ENCODE measurements around the gene NEK1. TPM values are rescaled to one million over a fixed set of nuclear protein-coding genes. Genes with fewer than 3 reads are reported as not detected.

The NEK1 gene
- total and polyA plus RNA-seq, 2 experiments from 2014 or later: 9.3 to 19.5 TPM

GRCh38 chr4:169437299-169438047 is 174.9 kb downstream of the NEK1 start (continued):
- TF ChIP-seq, protein P1, sequence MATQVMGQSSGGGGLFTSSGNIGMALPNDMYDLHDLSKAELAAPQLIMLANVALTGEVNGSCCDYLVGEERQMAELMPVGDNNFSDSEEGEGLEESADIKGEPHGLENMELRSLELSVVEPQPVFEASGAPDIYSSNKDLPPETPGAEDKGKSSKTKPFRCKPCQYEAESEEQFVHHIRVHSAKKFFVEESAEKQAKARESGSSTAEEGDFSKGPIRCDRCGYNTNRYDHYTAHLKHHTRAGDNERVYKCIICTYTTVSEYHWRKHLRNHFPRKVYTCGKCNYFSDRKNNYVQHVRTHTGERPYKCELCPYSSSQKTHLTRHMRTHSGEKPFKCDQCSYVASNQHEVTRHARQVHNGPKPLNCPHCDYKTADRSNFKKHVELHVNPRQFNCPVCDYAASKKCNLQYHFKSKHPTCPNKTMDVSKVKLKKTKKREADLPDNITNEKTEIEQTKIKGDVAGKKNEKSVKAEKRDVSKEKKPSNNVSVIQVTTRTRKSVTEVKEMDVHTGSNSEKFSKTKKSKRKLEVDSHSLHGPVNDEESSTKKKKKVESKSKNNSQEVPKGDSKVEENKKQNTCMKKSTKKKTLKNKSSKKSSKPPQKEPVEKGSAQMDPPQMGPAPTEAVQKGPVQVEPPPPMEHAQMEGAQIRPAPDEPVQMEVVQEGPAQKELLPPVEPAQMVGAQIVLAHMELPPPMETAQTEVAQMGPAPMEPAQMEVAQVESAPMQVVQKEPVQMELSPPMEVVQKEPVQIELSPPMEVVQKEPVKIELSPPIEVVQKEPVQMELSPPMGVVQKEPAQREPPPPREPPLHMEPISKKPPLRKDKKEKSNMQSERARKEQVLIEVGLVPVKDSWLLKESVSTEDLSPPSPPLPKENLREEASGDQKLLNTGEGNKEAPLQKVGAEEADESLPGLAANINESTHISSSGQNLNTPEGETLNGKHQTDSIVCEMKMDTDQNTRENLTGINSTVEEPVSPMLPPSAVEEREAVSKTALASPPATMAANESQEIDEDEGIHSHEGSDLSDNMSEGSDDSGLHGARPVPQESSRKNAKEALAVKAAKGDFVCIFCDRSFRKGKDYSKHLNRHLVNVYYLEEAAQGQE (IDR thresholded peaks at IDR 0.05; ENCODE audit: unreplicated experiment): no peak
- TF ChIP-seq, protein P2, sequence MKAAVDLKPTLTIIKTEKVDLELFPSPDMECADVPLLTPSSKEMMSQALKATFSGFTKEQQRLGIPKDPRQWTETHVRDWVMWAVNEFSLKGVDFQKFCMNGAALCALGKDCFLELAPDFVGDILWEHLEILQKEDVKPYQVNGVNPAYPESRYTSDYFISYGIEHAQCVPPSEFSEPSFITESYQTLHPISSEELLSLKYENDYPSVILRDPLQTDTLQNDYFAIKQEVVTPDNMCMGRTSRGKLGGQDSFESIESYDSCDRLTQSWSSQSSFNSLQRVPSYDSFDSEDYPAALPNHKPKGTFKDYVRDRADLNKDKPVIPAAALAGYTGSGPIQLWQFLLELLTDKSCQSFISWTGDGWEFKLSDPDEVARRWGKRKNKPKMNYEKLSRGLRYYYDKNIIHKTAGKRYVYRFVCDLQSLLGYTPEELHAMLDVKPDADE (IDR thresholded peaks at IDR 0.05): no peak
- TF ChIP-seq JUNB (IDR thresholded peaks at IDR 0.05; ENCODE audit: unreplicated experiment): no peak

- H3K27ac Mint-ChIP-seq: no peak overlapping the region
- H3K27ac ChIP-seq (ENCODE audit: low read depth): no peak overlapping the region
- H3K27me3 ChIP-seq (ENCODE audit: insufficient read depth): no peaks in the 10 kb centered on the region
- no peaks in the 10 kb centered on the region for H4K20me1 ChIP-seq (replicated peaks; ENCODE audit: insufficient read depth)
- DNase-seq (ENCODE audit: low spot score) (no peak), ATAC-seq (no peak)
- H3K9me3 Mint-ChIP-seq: no peaks in the 10 kb centered on the region
- H3K4me3 Mint-ChIP-seq: no peak overlapping the region
- H3K4me3 ChIP-seq: no peak overlapping the region
- H3K9me2 ChIP-seq (ENCODE audit: insufficient read depth): no peaks in the 10 kb centered on the region
- no peaks in the 10 kb centered on the region for H3K4me1 ChIP-seq (ENCODE audit: insufficient read depth)
- H3K36me3 ChIP-seq (ENCODE audit: insufficient read depth): no peaks in the 10 kb centered on the region
- 0 out of 3 replicates have a peak, but pooled peaks cover 2% of the 10 kb centered on the region for H3K4me1 Mint-ChIP-seq
- no peaks in the 10 kb centered on the region for H3K79me2 ChIP-seq (replicated peaks; ENCODE audit: insufficient read depth)
- peaks cover 6% of the 10 kb centered on the region for H3K27me3 Mint-ChIP-seq (ENCODE audit: insufficient read depth, low read depth, poor library complexity)
- no peak overlapping the region for H3K4me2 ChIP-seq
- H3K36me3 Mint-ChIP-seq (ENCODE audit: low read depth): no peaks in the 10 kb centered on the region
- no peaks in the 10 kb centered on the region for H3F3A ChIP-seq (replicated peaks; ENCODE audit: low read depth)
- H2AFZ ChIP-seq: no peak overlapping the region
- TF ChIP-seq NANOG (IDR thresholded peaks at IDR 0.05; ENCODE audit: borderline replicate concordance): no peak
- TF ChIP-seq EZH2phosphoT487 (IDR thresholded peaks at IDR 0.05; ENCODE audit: unreplicated experiment): no peak
- no peak for TF ChIP-seq ZNF114 (CRISPR knock-in tag; IDR thresholded peaks at IDR 0.05)
- TF ChIP-seq EZH2 (IDR thresholded peaks at IDR 0.05; ENCODE audit: low read depth, unreplicated experiment): no peak
- no peak for TF ChIP-seq STAT1 (IDR thresholded peaks at IDR 0.05; ENCODE audit: unreplicated experiment)
- TF ChIP-seq, protein P3, sequence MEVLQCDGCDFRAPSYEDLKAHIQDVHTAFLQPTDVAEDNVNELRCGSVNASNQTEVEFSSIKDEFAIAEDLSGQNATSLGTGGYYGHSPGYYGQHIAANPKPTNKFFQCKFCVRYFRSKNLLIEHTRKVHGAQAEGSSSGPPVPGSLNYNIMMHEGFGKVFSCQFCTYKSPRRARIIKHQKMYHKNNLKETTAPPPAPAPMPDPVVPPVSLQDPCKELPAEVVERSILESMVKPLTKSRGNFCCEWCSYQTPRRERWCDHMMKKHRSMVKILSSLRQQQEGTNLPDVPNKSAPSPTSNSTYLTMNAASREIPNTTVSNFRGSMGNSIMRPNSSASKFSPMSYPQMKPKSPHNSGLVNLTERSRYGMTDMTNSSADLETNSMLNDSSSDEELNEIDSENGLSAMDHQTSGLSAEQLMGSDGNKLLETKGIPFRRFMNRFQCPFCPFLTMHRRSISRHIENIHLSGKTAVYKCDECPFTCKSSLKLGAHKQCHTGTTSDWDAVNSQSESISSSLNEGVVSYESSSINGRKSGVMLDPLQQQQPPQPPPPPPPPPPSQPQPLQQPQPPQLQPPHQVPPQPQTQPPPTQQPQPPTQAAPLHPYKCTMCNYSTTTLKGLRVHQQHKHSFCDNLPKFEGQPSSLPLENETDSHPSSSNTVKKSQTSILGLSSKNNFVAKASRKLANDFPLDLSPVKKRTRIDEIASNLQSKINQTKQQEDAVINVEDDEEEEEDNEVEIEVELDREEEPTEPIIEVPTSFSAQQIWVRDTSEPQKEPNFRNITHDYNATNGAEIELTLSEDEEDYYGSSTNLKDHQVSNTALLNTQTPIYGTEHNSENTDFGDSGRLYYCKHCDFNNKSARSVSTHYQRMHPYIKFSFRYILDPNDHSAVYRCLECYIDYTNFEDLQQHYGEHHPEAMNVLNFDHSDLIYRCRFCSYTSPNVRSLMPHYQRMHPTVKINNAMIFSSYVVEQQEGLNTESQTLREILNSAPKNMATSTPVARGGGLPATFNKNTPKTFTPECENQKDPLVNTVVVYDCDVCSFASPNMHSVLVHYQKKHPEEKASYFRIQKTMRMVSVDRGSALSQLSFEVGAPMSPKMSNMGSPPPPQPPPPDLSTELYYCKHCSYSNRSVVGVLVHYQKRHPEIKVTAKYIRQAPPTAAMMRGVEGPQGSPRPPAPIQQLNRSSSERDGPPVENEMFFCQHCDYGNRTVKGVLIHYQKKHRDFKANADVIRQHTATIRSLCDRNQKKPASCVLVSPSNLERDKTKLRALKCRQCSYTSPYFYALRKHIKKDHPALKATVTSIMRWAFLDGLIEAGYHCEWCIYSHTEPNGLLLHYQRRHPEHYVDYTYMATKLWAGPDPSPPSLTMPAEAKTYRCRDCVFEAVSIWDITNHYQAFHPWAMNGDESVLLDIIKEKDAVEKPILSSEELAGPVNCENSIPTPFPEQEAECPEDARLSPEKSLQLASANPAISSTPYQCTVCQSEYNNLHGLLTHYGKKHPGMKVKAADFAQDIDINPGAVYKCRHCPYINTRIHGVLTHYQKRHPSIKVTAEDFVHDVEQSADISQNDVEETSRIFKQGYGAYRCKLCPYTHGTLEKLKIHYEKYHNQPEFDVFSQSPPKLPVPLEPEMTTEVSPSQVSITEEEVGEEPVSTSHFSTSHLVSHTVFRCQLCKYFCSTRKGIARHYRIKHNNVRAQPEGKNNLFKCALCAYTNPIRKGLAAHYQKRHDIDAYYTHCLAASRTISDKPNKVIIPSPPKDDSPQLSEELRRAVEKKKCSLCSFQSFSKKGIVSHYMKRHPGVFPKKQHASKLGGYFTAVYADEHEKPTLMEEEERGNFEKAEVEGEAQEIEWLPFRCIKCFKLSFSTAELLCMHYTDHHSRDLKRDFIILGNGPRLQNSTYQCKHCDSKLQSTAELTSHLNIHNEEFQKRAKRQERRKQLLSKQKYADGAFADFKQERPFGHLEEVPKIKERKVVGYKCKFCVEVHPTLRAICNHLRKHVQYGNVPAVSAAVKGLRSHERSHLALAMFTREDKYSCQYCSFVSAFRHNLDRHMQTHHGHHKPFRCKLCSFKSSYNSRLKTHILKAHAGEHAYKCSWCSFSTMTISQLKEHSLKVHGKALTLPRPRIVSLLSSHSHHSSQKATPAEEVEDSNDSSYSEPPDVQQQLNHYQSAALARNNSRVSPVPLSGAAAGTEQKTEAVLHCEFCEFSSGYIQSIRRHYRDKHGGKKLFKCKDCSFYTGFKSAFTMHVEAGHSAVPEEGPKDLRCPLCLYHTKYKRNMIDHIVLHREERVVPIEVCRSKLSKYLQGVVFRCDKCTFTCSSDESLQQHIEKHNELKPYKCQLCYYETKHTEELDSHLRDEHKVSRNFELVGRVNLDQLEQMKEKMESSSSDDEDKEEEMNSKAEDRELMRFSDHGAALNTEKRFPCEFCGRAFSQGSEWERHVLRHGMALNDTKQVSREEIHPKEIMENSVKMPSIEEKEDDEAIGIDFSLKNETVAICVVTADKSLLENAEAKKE (CRISPR knock-in tag; IDR thresholded peaks at IDR 0.05): no peak
- TF ChIP-seq JUNB (IDR thresholded peaks at IDR 0.05; ENCODE audit: unreplicated experiment): no peak
- TF ChIP-seq, protein P1 (IDR thresholded peaks at IDR 0.05; ENCODE audit: unreplicated experiment): no peak
Measured at GRCh38 chr4:169436734-169437133, 175.6 kb downstream of the NEK1 start.
